GM12801 (cell line): ENCODE measurements around the gene C8G.

Experiments used
- CTCF ChIP-seq: IDR thresholded peaks from one replicate; pipeline ENCODE4 v1.5.1; 2011; ENCODE audit warnings: control low read depth; ENCODE audit not compliant: insufficient read length; ENCODE audit errors: extremely low read depth

C8G gene

GRCh38 chr9:136944519-136945332 is at the start of gene C8G, which contains the start of gene FBXW5:
Gene C8G (plus strand): TSS chr9:136945243. CDS start chr9:136945321, 78 bp downstream.
Gene FBXW5 (minus strand): TSS chr9:136944738. CDS start chr9:136944083, 655 bp downstream.
- no peak for TF ChIP-seq CTCF

- no peak for TF ChIP-seq CTCF
These were observed 49.0 kb upstream of the C8G start for GRCh38 chr9:136896027-136896426.

DNA sequence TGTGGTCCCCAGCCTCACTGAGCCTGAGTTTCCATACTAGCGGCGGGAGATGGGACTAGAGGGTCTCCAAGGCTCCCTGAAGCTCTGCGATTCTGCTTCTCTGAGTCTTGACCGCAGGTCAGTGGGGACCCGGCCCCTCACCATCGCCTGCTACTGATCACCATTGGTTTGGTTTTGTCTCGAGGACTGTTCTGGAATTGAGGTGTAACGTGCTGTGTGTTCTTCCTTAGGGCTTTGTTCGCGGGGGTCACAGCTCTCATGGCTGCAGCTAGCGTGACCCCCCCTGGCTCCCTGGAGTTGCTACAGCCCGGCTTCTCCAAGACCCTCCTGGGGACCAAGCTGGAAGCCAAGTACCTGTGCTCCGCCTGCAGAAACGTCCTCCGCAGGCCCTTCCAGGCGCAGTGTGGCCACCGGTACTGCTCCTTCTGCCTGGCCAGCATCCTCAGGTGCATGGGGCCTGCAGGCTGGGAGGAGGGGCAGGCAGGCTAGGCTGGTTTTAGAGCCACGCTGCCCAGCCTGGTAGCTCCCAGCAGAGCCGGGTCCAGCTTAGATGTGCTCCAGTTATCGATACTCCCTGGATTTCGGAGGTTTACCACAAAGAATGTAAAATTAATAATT is 46.5 kb upstream of the C8G start:
- TF ChIP-seq CTCF = no peak

- no peak for TF ChIP-seq CTCF
These were observed 45.8 kb upstream of the C8G start for GRCh38 chr9:136899196-136899595.

DNA sequence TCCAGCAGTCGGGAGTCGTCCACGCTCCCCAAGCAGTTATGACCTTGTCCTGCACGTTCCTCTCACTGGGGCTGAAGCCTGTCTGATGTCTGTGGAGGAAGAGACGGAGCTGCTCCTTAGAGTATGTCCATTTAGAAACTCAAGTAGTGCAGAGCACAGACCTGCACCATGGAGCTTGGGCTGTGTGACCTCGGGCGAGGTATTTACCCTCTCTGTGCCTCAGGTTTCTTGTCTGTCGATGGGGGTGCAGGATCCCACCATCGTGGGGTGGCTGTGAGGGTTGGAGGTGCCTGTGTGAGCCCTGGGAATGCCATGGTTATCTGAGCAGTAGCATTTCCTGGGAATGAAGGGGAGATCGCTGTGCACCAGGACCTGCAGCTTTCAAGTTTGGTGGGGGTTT is 44.5 kb upstream of the C8G start:
- no peak for TF ChIP-seq CTCF

GRCh38 chr9:136900988-136901515 is 44.0 kb upstream of the C8G start:
- no peak for TF ChIP-seq CTCF

DNA sequence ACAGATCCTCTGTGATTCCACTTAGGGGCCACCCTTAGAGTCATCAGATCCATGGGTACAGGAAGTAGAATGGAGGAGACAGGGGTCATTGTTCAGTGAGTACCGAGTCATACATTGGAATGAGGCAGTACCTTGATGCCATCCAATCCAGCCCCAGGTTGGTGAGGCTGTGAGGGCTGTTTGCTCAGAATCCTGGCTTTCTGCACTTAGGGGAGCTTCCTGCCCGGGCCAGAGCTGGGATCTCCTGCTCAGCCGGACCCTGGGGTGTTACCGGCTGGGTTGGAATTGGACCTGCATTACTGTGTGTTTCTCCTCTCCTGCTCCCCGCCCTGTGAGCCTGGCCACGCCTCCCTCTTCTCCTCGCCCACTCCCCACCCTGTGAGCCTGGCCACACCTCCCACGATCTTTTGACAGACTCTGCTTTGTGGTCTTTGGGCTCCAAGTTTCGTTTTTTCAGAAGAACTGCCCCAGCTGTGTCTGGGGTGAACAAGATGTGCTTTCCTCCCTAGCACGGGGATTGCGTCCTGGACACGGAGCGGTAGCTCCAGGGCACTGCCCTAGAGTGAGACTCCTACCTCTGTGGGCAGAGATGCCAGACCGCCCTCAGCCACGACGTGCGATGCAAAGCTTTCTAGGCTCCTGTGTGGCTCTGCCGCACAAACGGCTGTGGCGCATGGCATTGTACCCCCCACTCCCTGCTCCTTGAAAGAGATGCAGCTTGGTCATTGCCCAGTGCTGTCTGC is 43.4 kb upstream of the C8G start:
- TF ChIP-seq CTCF = no peak
